ENCODE data around the gene RGS19. TPM values are rescaled to one million over a fixed set of nuclear protein-coding genes. Genes with fewer than 3 reads are reported as not detected.

Gene RGS19
- total and polyA plus RNA-seq, 2 donors from 2014 or later = 6.8 to 20.2 TPM

DNA sequence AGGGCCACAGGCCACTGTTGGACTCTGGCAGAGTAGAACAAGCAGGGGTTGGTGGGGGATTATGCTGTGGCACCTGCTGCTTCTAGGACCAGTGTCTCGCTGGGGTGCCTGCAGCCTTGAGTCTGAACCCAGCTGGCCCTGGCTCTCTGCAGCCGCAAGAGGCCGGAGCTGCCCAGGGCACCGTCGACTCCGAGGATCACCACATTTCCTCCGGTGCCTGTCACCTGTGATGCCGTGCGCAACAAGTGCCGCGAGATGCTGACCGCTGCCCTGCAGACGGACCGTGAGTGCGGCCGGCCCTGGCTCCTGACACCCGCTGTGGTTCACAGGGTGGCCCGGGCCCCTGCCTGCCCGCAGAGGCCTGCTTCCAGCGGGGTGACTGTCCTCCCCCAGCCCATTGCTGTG, 10.1 kb downstream of the RGS19 start:
- FAIRE-seq (no peak), DNase-seq (no peak)
- Histone ChIP-seq H3K27me3 (ENCODE audit: control insufficient read depth, insufficient read depth, low read length) (no peaks in the 10 kb centered on the region), H3K27ac (ENCODE audit: low read depth in 2 of 2, low read length in 2 of 2) (no peak overlapping the region), H3K36me3 (ENCODE audit: control insufficient read depth in 2 of 3, insufficient read depth in 3 of 3, low read length in 3 of 3) (no peaks in the 10 kb centered on the region), H3K4me1 (ENCODE audit: control insufficient read depth in 2 of 3, insufficient read depth in 2 of 3, low read depth in 1 of 3, low read length in 3 of 3) (peaks cover 0 to 6% (median 4%) of the 10 kb centered on the region in 3 donors), H3K9me3 (ENCODE audit: control insufficient read depth in 2 of 3, insufficient read depth in 1 of 3, low read length in 3 of 3) (no peaks in the 10 kb centered on the region), H3K4me3 (ENCODE audit: low read length in 3 of 3) (no peak overlapping the region), H3K9ac (ENCODE audit: low read length in 3 of 3) (no peak overlapping the region)
- intact Hi-C loops (cut with DNase I) = no loop called here
- TF ChIP-seq, protein P1, sequence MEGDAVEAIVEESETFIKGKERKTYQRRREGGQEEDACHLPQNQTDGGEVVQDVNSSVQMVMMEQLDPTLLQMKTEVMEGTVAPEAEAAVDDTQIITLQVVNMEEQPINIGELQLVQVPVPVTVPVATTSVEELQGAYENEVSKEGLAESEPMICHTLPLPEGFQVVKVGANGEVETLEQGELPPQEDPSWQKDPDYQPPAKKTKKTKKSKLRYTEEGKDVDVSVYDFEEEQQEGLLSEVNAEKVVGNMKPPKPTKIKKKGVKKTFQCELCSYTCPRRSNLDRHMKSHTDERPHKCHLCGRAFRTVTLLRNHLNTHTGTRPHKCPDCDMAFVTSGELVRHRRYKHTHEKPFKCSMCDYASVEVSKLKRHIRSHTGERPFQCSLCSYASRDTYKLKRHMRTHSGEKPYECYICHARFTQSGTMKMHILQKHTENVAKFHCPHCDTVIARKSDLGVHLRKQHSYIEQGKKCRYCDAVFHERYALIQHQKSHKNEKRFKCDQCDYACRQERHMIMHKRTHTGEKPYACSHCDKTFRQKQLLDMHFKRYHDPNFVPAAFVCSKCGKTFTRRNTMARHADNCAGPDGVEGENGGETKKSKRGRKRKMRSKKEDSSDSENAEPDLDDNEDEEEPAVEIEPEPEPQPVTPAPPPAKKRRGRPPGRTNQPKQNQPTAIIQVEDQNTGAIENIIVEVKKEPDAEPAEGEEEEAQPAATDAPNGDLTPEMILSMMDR (IDR thresholded peaks at IDR 0.05; ENCODE audit: borderline replicate concordance, extremely low read depth, insufficient read depth) = no peak

DNA sequence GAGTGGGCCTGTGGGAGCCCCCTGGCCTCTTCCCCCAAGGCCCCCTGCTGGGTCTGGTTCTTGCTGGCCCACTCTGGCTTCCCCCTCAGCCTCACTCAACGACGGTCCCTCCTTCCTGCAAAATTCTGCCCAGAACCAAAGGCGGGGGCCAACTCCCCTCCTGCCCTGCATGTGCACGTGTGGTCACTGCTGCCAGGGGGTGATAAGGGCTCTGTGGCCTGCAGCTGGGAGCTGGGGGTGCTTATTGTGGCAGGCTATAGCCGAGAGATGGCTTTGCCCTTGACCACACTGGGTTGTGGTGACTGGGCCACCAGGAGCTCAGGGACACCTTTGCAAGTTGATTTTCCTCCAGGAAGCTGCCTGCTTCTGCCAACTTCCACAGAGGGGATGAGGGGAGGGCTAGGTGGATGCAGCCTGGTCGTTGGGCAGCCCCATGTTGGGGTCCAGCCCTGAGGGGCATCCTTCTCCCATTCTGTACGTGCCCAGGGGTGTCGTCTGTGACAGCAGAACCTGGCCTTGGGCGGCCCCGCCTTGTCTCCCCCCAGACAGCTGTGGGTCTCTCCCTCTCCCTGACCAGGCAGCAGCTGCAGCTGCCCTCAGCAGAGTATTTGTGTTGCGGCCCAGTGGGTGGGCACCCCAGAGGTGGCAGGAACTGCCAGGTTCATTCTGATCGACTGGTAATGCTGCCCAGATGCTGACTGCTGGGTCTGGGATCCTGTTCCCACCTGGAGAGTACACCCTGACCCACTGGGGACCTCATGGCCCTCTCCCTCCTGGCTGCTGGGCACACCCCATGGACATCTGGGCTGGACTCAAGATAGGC, 10.7 kb downstream of the RGS19 start:
- FAIRE-seq (no peak), DNase-seq (no peak)
- H3K27ac ChIP-seq (ENCODE audit: low read depth in 2 of 2, low read length in 2 of 2) = no peak overlapping the region
- no peaks in the 10 kb centered on the region for H3K36me3 ChIP-seq (ENCODE audit: control insufficient read depth in 2 of 3, insufficient read depth in 3 of 3, low read length in 3 of 3)
- intact Hi-C loops (cut with DNase I) = no loop called here
- H3K4me3 ChIP-seq (ENCODE audit: low read length in 3 of 3) = no peak overlapping the region
- H3K4me1 ChIP-seq (ENCODE audit: control insufficient read depth in 2 of 3, insufficient read depth in 2 of 3, low read depth in 1 of 3, low read length in 3 of 3) = peaks cover 0 to 12% (median 6%) of the 10 kb centered on the region in 3 donors
- no peaks in the 10 kb centered on the region for H3K27me3 ChIP-seq (ENCODE audit: control insufficient read depth, insufficient read depth, low read length)
- TF ChIP-seq, protein P1 (IDR thresholded peaks at IDR 0.05; ENCODE audit: borderline replicate concordance, extremely low read depth, insufficient read depth) = no peak
- H3K9ac ChIP-seq (ENCODE audit: low read length in 3 of 3) = no peak overlapping the region
- H3K9me3 ChIP-seq (ENCODE audit: control insufficient read depth in 2 of 3, insufficient read depth in 1 of 3, low read length in 3 of 3) = no peaks in the 10 kb centered on the region

DNA sequence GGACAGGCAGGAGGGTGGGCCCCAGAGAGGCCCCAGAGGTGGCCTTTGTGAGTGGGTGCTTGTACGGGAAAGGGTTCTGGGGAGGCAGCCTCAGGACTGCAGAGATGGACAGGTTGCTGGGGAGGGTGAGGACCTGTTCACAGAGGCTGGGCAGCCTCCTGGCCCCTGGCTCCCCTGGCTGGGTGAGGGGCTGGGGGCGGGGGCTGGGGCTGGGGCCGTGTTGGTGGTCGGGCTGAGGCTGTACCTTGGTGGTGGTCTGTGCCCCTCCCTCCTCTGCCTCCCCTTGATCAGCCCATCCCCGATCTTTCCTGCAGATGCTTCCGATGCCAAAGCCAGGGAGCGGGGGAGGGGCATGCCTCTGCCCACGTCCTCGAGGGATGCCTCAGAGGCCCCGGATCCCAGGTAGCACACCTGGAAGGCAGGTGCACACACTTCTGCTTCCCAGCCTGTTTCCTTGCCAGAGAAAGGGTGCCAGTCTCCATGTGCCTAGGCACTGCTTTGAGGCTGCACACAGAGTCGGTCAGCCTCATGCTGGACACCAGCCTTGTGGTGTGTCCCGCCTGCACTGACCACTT, 11.5 kb downstream of the RGS19 start:
- intact Hi-C loops (cut with DNase I) = no loop called here
- TF ChIP-seq, protein P1 (IDR thresholded peaks at IDR 0.05; ENCODE audit: borderline replicate concordance, extremely low read depth, insufficient read depth) = no peak
- Histone ChIP-seq H3K9me3 (ENCODE audit: control insufficient read depth in 2 of 3, insufficient read depth in 1 of 3, low read length in 3 of 3) (no peaks in the 10 kb centered on the region), H3K4me3 (ENCODE audit: low read length in 3 of 3) (no peak overlapping the region), H3K9ac (ENCODE audit: low read length in 3 of 3) (no peak overlapping the region), H3K36me3 (ENCODE audit: control insufficient read depth in 2 of 3, insufficient read depth in 3 of 3, low read length in 3 of 3) (no peaks in the 10 kb centered on the region), H3K4me1 (ENCODE audit: control insufficient read depth in 2 of 3, insufficient read depth in 2 of 3, low read depth in 1 of 3, low read length in 3 of 3) (peaks cover 0 to 13% (median 6%) of the 10 kb centered on the region in 3 donors), H3K27ac (ENCODE audit: low read depth in 2 of 2, low read length in 2 of 2) (no peak overlapping the region), H3K27me3 (ENCODE audit: control insufficient read depth, insufficient read depth, low read length) (no peaks in the 10 kb centered on the region)
- FAIRE-seq (no peak), DNase-seq (no peak)
